Caco-2 (cell line): ENCODE measurements around the gene KDM4C. TPM values are rescaled to one million over a fixed set of nuclear protein-coding genes. Genes with fewer than 3 reads are reported as not detected.
A peak's percentile ranks its signal among the peaks of the same experiment; 100 is the strongest.
"Not testable (repeated sequence)": the region's sequence is repeated elsewhere in the genome, so short reads cannot be mapped to it uniquely, and the experiment has no call there.

Experiments used
- BruUV-seq: library from RNA; stranded (reverse); fragments of 400-500 nt; replicated peaks from 2 replicates; lab custom pipeline; 2021; lab: Mats Ljungman, UMichigan
- CTCF ChIA-PET: fragments of 300-600 bp; sonication (Branson Sonifier 250); formaldehyde crosslinking; loops from one replicate; lab custom pipeline; 2022; ENCODE audit warnings: antibody characterized with exemption; lab: Charles Lee
- POLR2A ChIA-PET: fragments of 300-600 bp; sonication (Branson Sonifier 250); formaldehyde crosslinking; loops from one replicate; lab custom pipeline; 2022; ENCODE audit warnings: antibody characterized with exemption; lab: Charles Lee
- DNase-seq, 2 experiments: peaks; one replicate each; pipeline versions ENCODE4 v3.0.0 to v3.0.0-alpha.2; 2020 to 2022
- H3K27me3 ChIP-seq: replicated peaks from 2 replicates; pipeline ENCODE4 v1.6.0; 2011; ENCODE audit warnings: low read length; ENCODE audit not compliant: control insufficient read depth, insufficient read depth
- H3K36me3 ChIP-seq: 2 replicates; pipeline ENCODE4 v1.5.1; 2011; ENCODE audit warnings: low read length; ENCODE audit not compliant: control insufficient read depth, insufficient read depth
- H3K4me1 ChIP-seq: fragments of 250-450 bp; sonication (Bioruptor Pico); 2 replicates; pipeline ENCODE4 v1.5.1; 2020; ENCODE audit warnings: mild to moderate bottlenecking
- H3K4me3 ChIP-seq: 2 replicates; pipeline ENCODE4 v1.5.1; 2011; ENCODE audit warnings: low read depth, mild to moderate bottlenecking, control low read depth, low read length
- H3K9me3 ChIP-seq: fragments of 250-450 bp; sonication (Bioruptor Pico); 2 replicates; pipeline ENCODE4 v1.5.1; 2020; ENCODE audit warnings: mild to moderate bottlenecking, moderate library complexity
- H3K27ac Mint-ChIP-seq: one replicate; pipeline ENCODE4 v1.8.0; 2022; ENCODE audit warnings: mixed read lengths; ENCODE audit not compliant: unreplicated experiment
- H3K27me3 Mint-ChIP-seq: one replicate; pipeline ENCODE4 v1.8.0; 2022; ENCODE audit warnings: mixed read lengths; ENCODE audit not compliant: insufficient read depth, unreplicated experiment
- H3K36me3 Mint-ChIP-seq: one replicate; pipeline ENCODE4 v1.8.0; 2022; ENCODE audit warnings: mild to moderate bottlenecking, mixed read lengths; ENCODE audit not compliant: insufficient read depth, unreplicated experiment
- H3K4me1 Mint-ChIP-seq: one replicate; pipeline ENCODE4 v1.8.0; 2022; ENCODE audit warnings: low read depth, mixed read lengths; ENCODE audit not compliant: unreplicated experiment
- H3K4me3 Mint-ChIP-seq: one replicate; pipeline ENCODE4 v1.8.0; 2022; ENCODE audit warnings: mild to moderate bottlenecking, moderate library complexity, mixed read lengths; ENCODE audit not compliant: unreplicated experiment
- H3K9me3 Mint-ChIP-seq: one replicate; pipeline ENCODE4 v1.8.0; 2022; ENCODE audit warnings: mixed read lengths; ENCODE audit not compliant: unreplicated experiment
- intact Hi-C: fragments of 100-400 bp; cut with micrococcal nuclease; formaldehyde crosslinking; loops from one replicate; pipeline ENCODE4 v1.10.0; 2022; ENCODE audit not compliant: unreplicated experiment
- total RNA-seq: library from RNA; stranded (reverse); gene quantifications from 2 replicates; pipeline ENCODE4 v1.2.3, GENCODE V29; 2022
- TF ChIP-seq, protein P1 (sequence below), 2 experiments: fragments of 200-600 bp in 1 of 2; IDR thresholded peaks; 1 replicate in 1 of 2; 2 replicates in 1 of 2; pipeline versions ENCODE4 v1.5.1 to v1.8.0; 2011 to 2022; ENCODE audit warnings: antibody characterized with exemption in 1 of 2, control low read depth in 1 of 2, inconsistent platforms in 1 of 2, low read depth in 1 of 2, low read length in 1 of 2, mild to moderate bottlenecking in 1 of 2, moderate library complexity in 1 of 2; ENCODE audit not compliant: insufficient read depth in 1 of 2, severe bottlenecking in 1 of 2, unreplicated experiment in 1 of 2

KDM4C gene
- total RNA-seq, 1 experiment from 2014 or later: 40.3 TPM

DNA sequence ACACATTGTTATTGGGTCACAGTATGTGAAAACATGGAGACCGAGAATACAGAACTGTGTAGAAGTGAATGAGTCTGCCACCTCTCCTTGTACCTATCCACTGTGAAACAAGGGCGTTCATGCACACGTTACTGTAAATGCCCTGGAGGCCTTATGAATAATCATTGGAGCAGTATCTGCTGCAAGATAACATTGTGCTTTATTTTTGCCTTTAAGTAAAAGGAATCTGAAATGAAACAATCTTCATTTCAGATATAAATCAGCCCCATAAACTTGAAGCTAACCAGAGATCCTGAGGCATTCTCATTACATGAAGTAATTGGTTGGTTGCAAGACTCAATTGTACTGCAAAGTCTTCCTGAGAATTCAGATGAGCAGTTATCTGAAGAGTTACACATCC is 419.6 kb downstream of the KDM4C start:
- H3K4me1 ChIP-seq: no peaks in the 10 kb centered on the region
- no TSS peak for BruUV-seq
- peaks cover 13% of the 10 kb centered on the region for H3K36me3 Mint-ChIP-seq
- H3K4me3 ChIP-seq: no peak overlapping the region
- H3K27me3 Mint-ChIP-seq: no peaks in the 10 kb centered on the region
- no peak overlapping the region for H3K27ac Mint-ChIP-seq
- H3K36me3 ChIP-seq: no peaks in the 10 kb centered on the region
- ChIA-PET POLR2A (no interaction called here), CTCF (no interaction called here)
- no peak overlapping the region for H3K4me3 Mint-ChIP-seq
- intact Hi-C loops: no loop called here
- H3K9me3 Mint-ChIP-seq: no peaks in the 10 kb centered on the region
- no peaks in the 10 kb centered on the region for H3K9me3 ChIP-seq
- peaks cover 15% of the 10 kb centered on the region for H3K4me1 Mint-ChIP-seq
- DNase-seq: no peak
- H3K27me3 ChIP-seq: no peaks in the 10 kb centered on the region
- TF ChIP-seq, protein P1, sequence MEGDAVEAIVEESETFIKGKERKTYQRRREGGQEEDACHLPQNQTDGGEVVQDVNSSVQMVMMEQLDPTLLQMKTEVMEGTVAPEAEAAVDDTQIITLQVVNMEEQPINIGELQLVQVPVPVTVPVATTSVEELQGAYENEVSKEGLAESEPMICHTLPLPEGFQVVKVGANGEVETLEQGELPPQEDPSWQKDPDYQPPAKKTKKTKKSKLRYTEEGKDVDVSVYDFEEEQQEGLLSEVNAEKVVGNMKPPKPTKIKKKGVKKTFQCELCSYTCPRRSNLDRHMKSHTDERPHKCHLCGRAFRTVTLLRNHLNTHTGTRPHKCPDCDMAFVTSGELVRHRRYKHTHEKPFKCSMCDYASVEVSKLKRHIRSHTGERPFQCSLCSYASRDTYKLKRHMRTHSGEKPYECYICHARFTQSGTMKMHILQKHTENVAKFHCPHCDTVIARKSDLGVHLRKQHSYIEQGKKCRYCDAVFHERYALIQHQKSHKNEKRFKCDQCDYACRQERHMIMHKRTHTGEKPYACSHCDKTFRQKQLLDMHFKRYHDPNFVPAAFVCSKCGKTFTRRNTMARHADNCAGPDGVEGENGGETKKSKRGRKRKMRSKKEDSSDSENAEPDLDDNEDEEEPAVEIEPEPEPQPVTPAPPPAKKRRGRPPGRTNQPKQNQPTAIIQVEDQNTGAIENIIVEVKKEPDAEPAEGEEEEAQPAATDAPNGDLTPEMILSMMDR (IDR thresholded peaks at IDR 0.05; ENCODE audit: insufficient read depth in 1 of 2, low read depth in 1 of 2, low read length in 1 of 2, severe bottlenecking in 1 of 2, unreplicated experiment in 1 of 2): no peak

DNA sequence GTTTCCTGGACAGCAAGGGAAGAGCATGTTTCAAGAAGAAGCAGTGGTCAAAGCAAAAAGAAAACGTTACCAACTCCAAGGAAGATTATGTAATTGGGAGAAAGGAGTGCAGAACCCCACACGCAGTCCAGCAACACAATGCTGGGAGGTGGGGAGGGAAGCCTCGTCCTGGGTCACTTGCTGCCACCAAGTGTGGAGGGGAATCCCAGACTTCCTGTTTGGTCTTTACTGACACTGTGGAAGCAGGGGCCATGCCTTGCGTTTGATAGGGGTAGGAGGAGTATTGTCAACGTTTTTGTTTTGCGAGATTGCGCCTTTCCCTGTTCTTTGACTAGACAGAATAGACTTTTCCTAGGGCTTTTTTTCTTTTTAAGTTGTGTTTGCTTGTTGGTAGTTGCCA is 421.0 kb downstream of the KDM4C start:
- POLR2A ChIA-PET: no interaction called here
- BruUV-seq: no TSS peak

DNA sequence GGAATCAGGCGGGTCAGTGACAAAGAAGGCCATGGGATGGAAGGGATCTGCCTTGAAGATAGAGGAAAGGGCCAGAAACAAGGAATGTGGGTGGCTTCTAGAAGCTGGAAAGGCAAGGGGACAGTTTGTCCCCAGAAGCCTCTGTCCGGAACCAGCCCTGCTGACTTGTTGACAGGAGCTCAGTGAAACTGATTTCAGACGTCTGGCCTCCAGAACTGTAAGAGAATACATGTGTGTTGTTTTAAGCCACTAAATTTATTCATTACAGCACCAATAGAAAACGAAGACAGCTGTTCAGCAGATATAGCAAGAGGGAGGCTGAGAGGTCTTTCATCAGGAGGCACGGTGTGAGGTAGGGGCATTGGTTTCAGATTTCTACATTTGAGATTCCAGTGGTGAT is 422.5 kb downstream of the KDM4C start:
- Mint-ChIP-seq H3K4me1 (peaks cover 8% of the 10 kb centered on the region), H3K27ac (no peak overlapping the region), H3K9me3 (no peaks in the 10 kb centered on the region), H3K27me3 (no peaks in the 10 kb centered on the region), H3K36me3 (peaks cover 18% of the 10 kb centered on the region), H3K4me3 (no peak overlapping the region)
- H3K9me3 ChIP-seq: no peaks in the 10 kb centered on the region
- H3K4me3 ChIP-seq: no peak overlapping the region
- BruUV-seq: no TSS peak
- no peaks in the 10 kb centered on the region for H3K36me3 ChIP-seq
- ChIA-PET POLR2A (no interaction called here), CTCF (no interaction called here)
- DNase-seq: no peak
- intact Hi-C loops: no loop called here
- no peaks in the 10 kb centered on the region for H3K27me3 ChIP-seq
- TF ChIP-seq, protein P1 (IDR thresholded peaks at IDR 0.05; ENCODE audit: insufficient read depth in 1 of 2, low read depth in 1 of 2, low read length in 1 of 2, severe bottlenecking in 1 of 2, unreplicated experiment in 1 of 2): no peak
- H3K4me1 ChIP-seq: no peaks in the 10 kb centered on the region

More for the DNA sequence above, 421.0 kb downstream of the KDM4C start:
- Histone ChIP-seq H3K36me3 (no peaks in the 10 kb centered on the region), H3K27me3 (no peaks in the 10 kb centered on the region), H3K4me1 (no peaks in the 10 kb centered on the region), H3K9me3 (no peaks in the 10 kb centered on the region), H3K4me3 (no peak overlapping the region)
- TF ChIP-seq, protein P1 (IDR thresholded peaks at IDR 0.05; ENCODE audit: insufficient read depth in 1 of 2, low read depth in 1 of 2, low read length in 1 of 2, severe bottlenecking in 1 of 2, unreplicated experiment in 1 of 2): no peak
- H3K9me3 Mint-ChIP-seq: no peaks in the 10 kb centered on the region
- no peaks in the 10 kb centered on the region for H3K27me3 Mint-ChIP-seq
- DNase-seq: no peak
- H3K4me1 Mint-ChIP-seq: peaks cover 13% of the 10 kb centered on the region
- H3K4me3 Mint-ChIP-seq: no peak overlapping the region
- CTCF ChIA-PET: no interaction called here
- H3K36me3 Mint-ChIP-seq: peaks cover 18% of the 10 kb centered on the region
- intact Hi-C loops: no loop called here
- H3K27ac Mint-ChIP-seq: peak overlapping the region; percentile 74

DNA sequence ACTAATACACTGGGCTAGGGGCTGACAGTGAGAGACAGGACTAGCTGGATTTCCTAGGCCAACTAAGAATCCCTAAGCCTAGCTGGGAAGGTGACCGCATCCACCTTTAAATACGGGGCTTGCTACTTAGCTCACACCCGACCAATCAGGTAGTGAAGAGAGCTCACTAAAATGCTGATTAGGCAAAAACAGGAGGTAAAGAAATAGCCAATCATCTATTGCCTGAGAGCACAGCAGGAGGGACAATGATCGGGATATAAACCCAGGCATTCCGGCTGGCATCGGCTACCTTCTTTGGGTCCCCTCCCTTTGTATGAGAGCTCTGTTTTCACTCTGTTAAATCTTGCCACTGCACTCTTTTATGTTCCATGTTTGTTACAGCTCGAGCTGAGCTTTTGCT is 425.4 kb downstream of the KDM4C start:
- POLR2A ChIA-PET, intact Hi-C loops, H3K4me3 Mint-ChIP-seq, DNase-seq, H3K4me3 ChIP-seq, H3K27me3 Mint-ChIP-seq, CTCF ChIA-PET, BruUV-seq, H3K27me3 ChIP-seq, H3K27ac Mint-ChIP-seq, H3K4me1 ChIP-seq, H3K9me3 ChIP-seq, H3K36me3 ChIP-seq, H3K9me3 Mint-ChIP-seq, H3K4me1 Mint-ChIP-seq: not testable (repeated sequence)
- peaks cover 17% of the 10 kb centered on the region for H3K36me3 Mint-ChIP-seq
